Upper lobe of right lung (tissue), 1 donor: Measurements from ENCODE around the gene PTPRN2. TPM values are rescaled to one million over a fixed set of nuclear protein-coding genes. Genes with fewer than 3 reads are reported as not detected.

ENCODE experiments used
- ATAC-seq: fragments of 200-7000 bp; cut with Tn5 transposase; one replicate; pipeline ENCODE4 v1.9.1; 2020; ENCODE audit warnings: mild to moderate bottlenecking, moderate library complexity
- DNase-seq: peaks from one replicate; pipeline ENCODE4 v3.0.0-alpha.2; 2020
- H3K27ac ChIP-seq: fragments of 200-600 bp; one replicate; pipeline ENCODE4 v1.8.0; 2022
- H3K27me3 ChIP-seq: fragments of 200-600 bp; one replicate; pipeline ENCODE4 v1.8.0; 2022; ENCODE audit warnings: mild to moderate bottlenecking
- H3K36me3 ChIP-seq: fragments of 200-600 bp; one replicate; pipeline ENCODE4 v1.8.0; 2022
- H3K4me1 ChIP-seq: fragments of 200-600 bp; one replicate; pipeline ENCODE4 v1.8.0; 2022
- H3K4me3 ChIP-seq: fragments of 200-600 bp; one replicate; pipeline ENCODE4 v1.8.0; 2022; ENCODE audit warnings: mild to moderate bottlenecking
- H3K9me3 ChIP-seq: fragments of 200-600 bp; one replicate; pipeline ENCODE4 v1.8.0; 2022
- CTCF ChIP-seq: fragments of 200-600 bp; IDR thresholded peaks from one replicate; pipeline ENCODE4 v1.8.0; 2022; ENCODE audit warnings: antibody characterized with exemption
- intact Hi-C: fragments of 100-400 bp; cut with DNase I; formaldehyde crosslinking; loops from one replicate; pipeline ENCODE4 v1.11.0; 2022
- total RNA-seq: library from RNA; stranded (reverse); fragmentation: NEBNext Ultra II Directional; extraction: Animal tissue kit (Norgen Biotek cat#: 25700); gene quantifications from one replicate; pipeline ENCODE4 v1.2.1, GENCODE V29; 2021
- donor health status: DM: no; HTN: yes; CAD: no; lungs with severe emphysema.

Gene PTPRN2
- total RNA-seq, 1 donor from 2014 or later, result 4.9 TPM

- DNase-seq (no peak), ATAC-seq (peak; percentile 15)
- TF ChIP-seq CTCF, result no peak
- H3K36me3 ChIP-seq, result no peaks in the 10 kb centered on the region
- no peak overlapping the region for H3K4me3 ChIP-seq
- H3K27ac ChIP-seq, result no peak overlapping the region
- H3K4me1 ChIP-seq, result no peaks in the 10 kb centered on the region
- peaks cover 4% of the 10 kb centered on the region for H3K9me3 ChIP-seq
- H3K27me3 ChIP-seq, result no peaks in the 10 kb centered on the region
- intact Hi-C loops, result no loop called here
These were observed 351.2 kb downstream of the PTPRN2 start for GRCh38 chr7:158236400-158236799.

- ATAC-seq, result no peak
- no peak for DNase-seq
- Histone ChIP-seq H3K27ac (no peak overlapping the region), H3K9me3 (peaks cover 4% of the 10 kb centered on the region), H3K36me3 (no peaks in the 10 kb centered on the region), H3K27me3 (no peaks in the 10 kb centered on the region), H3K4me3 (no peak overlapping the region), H3K4me1 (no peaks in the 10 kb centered on the region)
- intact Hi-C loops, result no loop called here
- no peak for TF ChIP-seq CTCF
These were observed 351.8 kb downstream of the PTPRN2 start for GRCh38 chr7:158235862-158236261.

- intact Hi-C loops, result no loop called here
- ATAC-seq (no peak), DNase-seq (no peak)
- Histone ChIP-seq H3K9me3 (peaks cover 15% of the 10 kb centered on the region), H3K4me3 (no peak overlapping the region), H3K27ac (no peak overlapping the region), H3K36me3 (no peaks in the 10 kb centered on the region), H3K4me1 (no peaks in the 10 kb centered on the region), H3K27me3 (no peaks in the 10 kb centered on the region)
- TF ChIP-seq CTCF, result no peak
These were observed 357.7 kb downstream of the PTPRN2 start for GRCh38 chr7:158229945-158230344.

GRCh38 chr7:158228986-158229385 lies 358.6 kb downstream of the PTPRN2 start:
- intact Hi-C loops, result no loop called here
- H3K9me3 ChIP-seq, result peaks cover 15% of the 10 kb centered on the region
- no peak overlapping the region for H3K27ac ChIP-seq
- H3K27me3 ChIP-seq, result no peaks in the 10 kb centered on the region
- no peaks in the 10 kb centered on the region for H3K36me3 ChIP-seq
- DNase-seq, result no peak
- no peaks in the 10 kb centered on the region for H3K4me1 ChIP-seq
- no peak for ATAC-seq
- H3K4me3 ChIP-seq, result no peak overlapping the region
- no peak for TF ChIP-seq CTCF

GRCh38 chr7:158228131-158228530 lies 359.5 kb downstream of the PTPRN2 start:
- H3K27me3 ChIP-seq, result no peaks in the 10 kb centered on the region
- DNase-seq (no peak), ATAC-seq (no peak)
- no peak overlapping the region for H3K27ac ChIP-seq
- peaks cover 15% of the 10 kb centered on the region for H3K9me3 ChIP-seq
- intact Hi-C loops, result no loop called here
- no peaks in the 10 kb centered on the region for H3K4me1 ChIP-seq
- TF ChIP-seq CTCF, result no peak
- no peaks in the 10 kb centered on the region for H3K36me3 ChIP-seq
- no peak overlapping the region for H3K4me3 ChIP-seq
